Left renal cortex interstitium (tissue), 4 donors: Measurements from ENCODE around the gene WNK4. TPM values are rescaled to one million over a fixed set of nuclear protein-coding genes. Genes with fewer than 3 reads are reported as not detected.
A peak's percentile ranks its signal among the peaks of the same experiment; 100 is the strongest.
"Not testable (repeated sequence)": the region's sequence is repeated elsewhere in the genome, so short reads cannot be mapped to it uniquely, and the experiment has no call there.

ENCODE experiments used
- DNase-seq, 4 donors: peaks; one replicate each; pipeline ENCODE4 v3.0.0-alpha.2; 2013; ENCODE audit warnings: low read depth in 4 of 4, low spot score in 2 of 4, missing footprints in 1 of 4
- polyA plus RNA-seq, 4 donors: library from polyadenylated mRNA; unstranded; fragments of 120-200 nt; gene quantifications; one replicate each; pipeline ENCODE4 v1.2.1, GENCODE V29; 2013; ENCODE audit not compliant: insufficient read length in 4 of 4

The WNK4 gene
- polyA plus RNA-seq, 4 donors, result 11.2 to 17.9 (median 12.7) TPM

GRCh38 chr17:42769964-42770363 is 10.4 kb upstream of the WNK4 start:
- DNase-seq, result not testable (repeated sequence)

GRCh38 chr17:42772945-42773289 is 7.5 kb upstream of the WNK4 start:
- no peak for DNase-seq

GRCh38 chr17:42773290-42774035 is 6.9 kb upstream of the WNK4 start, which contains the start of gene VPS25:
Gene VPS25 (plus strand): TSS chr17:42773449. CDS start chr17:42773476, 27 bp downstream.
- peak in 2 of 4 donors; percentile 68 for DNase-seq

GRCh38 chr17:42774066-42774745 is 6.2 kb upstream of the WNK4 start:
- no peak for DNase-seq

GRCh38 chr17:42775534-42776098 is 4.8 kb upstream of the WNK4 start:
- DNase-seq, result no peak

GRCh38 chr17:42778570-42778969 is 1.8 kb upstream of the WNK4 start:
- DNase-seq, result no peak

- no peak for DNase-seq
Measured at GRCh38 chr17:42779304-42779935, 990 bp upstream of the WNK4 start.

GRCh38 chr17:42780851-42781638 is 635 bp downstream of the WNK4 start:
- no peak for DNase-seq

GRCh38 chr17:42781639-42782165 is 1.3 kb downstream of the WNK4 start:
- no peak for DNase-seq

GRCh38 chr17:42782166-42783061 is 2.0 kb downstream of the WNK4 start:
- no peak for DNase-seq

GRCh38 chr17:42783062-42783790 is 2.8 kb downstream of the WNK4 start:
- no peak for DNase-seq

- DNase-seq, result no peak
Measured at GRCh38 chr17:42783791-42784138, 3.4 kb downstream of the WNK4 start.

- DNase-seq, result no peak
Measured at GRCh38 chr17:42784409-42784808, 4.0 kb downstream of the WNK4 start.

- no peak for DNase-seq
Measured at GRCh38 chr17:42784811-42785592, 4.6 kb downstream of the WNK4 start.

- DNase-seq, result no peak
Measured at GRCh38 chr17:42787266-42787665, 6.9 kb downstream of the WNK4 start.

- DNase-seq, result no peak
Measured at GRCh38 chr17:42791948-42792347, 11.5 kb downstream of the WNK4 start.

GRCh38 chr17:42792545-42792944 is 12.1 kb downstream of the WNK4 start:
- DNase-seq, result no peak

GRCh38 chr17:42795061-42795460 is 14.7 kb downstream of the WNK4 start:
- no peak for DNase-seq
